Activated CD8-positive, alpha-beta memory T cell treated with anti-CD3 and anti-CD28 coated beads, Interleukin-2, amount 50 U/mL, for 24 hours (primary cell): ENCODE data around the gene SUCNR1.
"Not testable (repeated sequence)": the region's sequence is repeated elsewhere in the genome, so short reads cannot be mapped to it uniquely, and the experiment has no call there.

ENCODE experiments used
- DNase-seq: peaks from one replicate; pipeline ENCODE4 v3.0.0-alpha.2; 2020; ENCODE audit errors: extremely low read depth

Gene SUCNR1

GRCh38 chr3:151900884-151901643 is 27.6 kb downstream of the SUCNR1 start:
- DNase-seq: no peak

GRCh38 chr3:151901644-151902285 is 28.3 kb downstream of the SUCNR1 start:
- DNase-seq: no peak

GRCh38 chr3:151903501-151903991 is 30.1 kb downstream of the SUCNR1 start:
- DNase-seq: no peak

- no peak for DNase-seq
Measured at GRCh38 chr3:151905647-151906046, 32.2 kb downstream of the SUCNR1 start.

GRCh38 chr3:151906751-151907150 is 33.3 kb downstream of the SUCNR1 start:
- no peak for DNase-seq

DNA sequence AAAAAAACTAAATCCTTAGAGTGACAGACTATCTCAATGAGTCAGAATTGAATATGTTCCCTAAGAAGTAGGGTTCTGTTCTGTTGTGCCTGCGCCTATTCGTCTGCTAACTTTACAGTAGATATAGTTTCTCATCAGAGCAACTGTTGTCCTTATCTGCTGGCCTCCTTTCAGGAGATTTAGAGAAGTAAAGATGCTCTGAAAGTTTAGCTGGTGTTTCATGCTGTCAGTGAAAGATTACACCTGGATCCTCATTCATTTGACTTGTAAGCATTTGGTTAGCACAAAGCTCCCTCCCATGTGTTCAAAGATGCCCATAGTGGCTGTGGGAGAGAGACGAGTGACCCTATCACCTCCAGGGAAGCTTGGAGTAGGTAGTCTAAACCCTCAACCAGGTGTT is 35.0 kb downstream of the SUCNR1 start:
- DNase-seq: no peak

DNA sequence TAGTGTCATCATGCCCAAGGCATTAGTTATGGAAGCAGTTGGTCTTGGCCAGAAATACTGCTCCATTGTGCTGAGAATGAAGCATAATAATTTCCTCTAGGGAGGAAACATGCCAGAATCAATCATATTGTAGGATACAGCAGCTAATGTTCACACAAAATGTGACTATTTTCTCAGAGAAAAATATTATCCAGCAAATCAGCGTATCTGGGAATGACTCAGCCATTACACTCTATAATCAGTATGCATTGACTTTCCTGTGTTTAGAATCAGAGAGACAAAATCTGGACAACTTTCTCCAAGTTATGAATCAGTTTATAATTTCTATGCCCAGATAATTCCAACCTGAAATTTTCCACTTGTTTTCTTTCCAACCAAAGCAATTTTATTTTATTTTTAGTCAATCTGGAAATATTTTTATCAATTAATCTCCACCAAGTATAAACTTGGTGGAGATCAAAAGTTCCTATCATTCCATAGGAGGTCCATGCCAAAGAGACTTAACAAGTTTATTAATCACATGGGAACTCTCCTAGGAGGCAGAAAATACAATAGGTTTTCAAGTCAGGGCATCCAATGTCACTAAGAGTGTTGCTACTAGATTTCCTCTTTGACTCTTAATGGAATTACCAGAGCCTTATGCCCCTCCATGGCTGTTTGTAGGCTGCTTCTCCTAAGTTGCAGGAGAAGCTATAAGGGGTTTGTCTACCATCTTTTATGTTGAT is 36.4 kb downstream of the SUCNR1 start:
- DNase-seq: no peak

DNA sequence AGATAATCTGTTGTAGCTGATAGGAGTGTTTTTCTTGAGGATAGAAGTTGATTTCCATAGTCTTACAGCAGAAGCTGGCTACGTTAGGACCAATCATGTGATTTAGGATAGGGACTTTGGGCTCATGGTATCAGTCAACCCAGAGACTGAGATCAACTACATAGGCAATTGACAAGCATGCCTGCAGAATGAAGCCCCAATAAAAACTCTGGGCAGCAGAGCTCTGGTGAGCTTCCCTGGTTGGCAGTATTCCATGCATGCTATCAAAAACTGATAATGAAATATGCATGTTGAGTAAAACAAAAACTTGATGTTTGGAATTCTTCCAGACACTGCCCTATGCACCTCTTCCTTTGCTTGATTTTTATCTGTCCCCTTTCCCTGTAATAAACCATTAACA is 38.0 kb downstream of the SUCNR1 start:
- no peak for DNase-seq

DNA sequence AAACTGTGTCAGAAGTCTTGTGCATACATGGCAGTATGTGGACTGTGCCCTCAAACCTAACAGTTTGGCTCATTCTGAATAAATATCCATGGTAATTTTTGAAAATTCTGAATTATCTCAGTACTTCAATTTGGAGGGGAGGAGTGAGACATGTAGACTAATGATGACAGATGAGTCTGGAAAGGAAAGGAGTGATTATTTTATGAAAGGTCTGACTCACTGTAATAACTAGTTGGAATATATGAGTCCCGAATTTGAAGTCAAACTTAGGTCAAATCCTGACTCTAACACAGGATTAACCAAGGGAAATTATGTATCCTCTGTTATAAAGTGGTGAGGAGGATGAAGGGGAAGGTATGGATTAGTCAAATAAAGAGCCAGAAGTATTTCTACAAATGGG is 38.6 kb downstream of the SUCNR1 start:
- DNase-seq: no peak

- no peak for DNase-seq
Measured at GRCh38 chr3:151916781-151917180, 43.3 kb downstream of the SUCNR1 start.

- no peak for DNase-seq
Measured at GRCh38 chr3:151918253-151919029, 45.0 kb downstream of the SUCNR1 start.

GRCh38 chr3:151919030-151919328 is 45.5 kb downstream of the SUCNR1 start:
- no peak for DNase-seq

DNA sequence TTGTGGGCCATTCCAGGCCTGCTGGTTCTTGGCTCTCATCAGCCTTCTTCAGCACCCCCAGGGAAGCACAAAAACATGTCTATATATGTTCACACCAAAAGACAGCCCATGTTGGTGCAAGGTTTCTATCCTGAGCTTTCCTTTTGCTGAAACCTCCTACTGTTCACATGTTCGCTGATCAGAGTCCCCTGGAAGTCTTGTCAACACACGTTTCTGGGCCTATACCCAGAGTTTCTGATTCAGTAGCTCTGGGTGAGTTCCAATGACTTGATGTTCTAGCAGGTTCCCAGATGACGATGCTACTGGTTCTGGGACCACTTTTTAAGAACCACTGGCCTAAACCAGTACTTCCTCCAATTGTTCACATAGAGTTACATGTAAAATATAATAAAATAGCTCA is 46.0 kb downstream of the SUCNR1 start:
- no peak for DNase-seq

- DNase-seq: no peak
Measured at GRCh38 chr3:151923901-151924300, 50.5 kb downstream of the SUCNR1 start.

DNA sequence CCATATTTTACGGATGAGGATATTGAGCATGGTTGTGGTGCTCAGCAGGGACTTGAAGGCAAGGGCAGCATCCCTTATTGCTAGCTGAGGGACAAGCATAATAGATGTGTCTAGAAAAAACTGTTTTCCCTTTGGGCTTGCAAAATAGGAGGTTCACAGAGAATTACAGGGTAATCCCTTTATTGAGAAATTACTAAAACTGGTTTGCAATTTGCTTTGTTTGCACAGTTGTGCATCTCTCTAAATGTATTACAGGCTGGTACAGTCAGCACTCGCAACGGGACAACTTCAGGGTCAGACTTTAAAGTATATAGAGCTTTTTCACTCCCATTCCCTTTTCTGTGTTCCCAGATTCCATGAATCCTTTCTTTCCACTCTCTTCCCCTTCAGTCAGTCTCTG is 51.3 kb downstream of the SUCNR1 start:
- DNase-seq: no peak

DNA sequence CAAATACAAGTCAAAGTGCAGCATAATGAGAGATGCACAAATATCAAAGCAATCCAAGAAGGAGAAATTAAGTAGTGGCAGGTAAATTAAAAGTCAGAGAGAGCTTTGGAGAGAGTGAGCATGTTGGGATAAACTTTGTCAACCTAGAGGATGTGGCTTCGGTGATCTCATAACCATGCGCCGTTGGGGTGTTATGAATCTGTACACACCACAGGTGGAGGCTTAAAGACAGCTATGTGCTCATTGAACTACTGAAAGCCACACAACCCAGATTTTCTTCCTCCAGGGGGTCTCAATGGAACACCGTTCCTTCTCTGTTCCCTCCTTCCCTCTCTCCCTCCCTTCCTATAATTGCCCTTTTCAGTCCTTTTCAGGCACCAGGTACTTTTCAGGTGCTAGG is 52.0 kb downstream of the SUCNR1 start:
- DNase-seq: no peak

DNA sequence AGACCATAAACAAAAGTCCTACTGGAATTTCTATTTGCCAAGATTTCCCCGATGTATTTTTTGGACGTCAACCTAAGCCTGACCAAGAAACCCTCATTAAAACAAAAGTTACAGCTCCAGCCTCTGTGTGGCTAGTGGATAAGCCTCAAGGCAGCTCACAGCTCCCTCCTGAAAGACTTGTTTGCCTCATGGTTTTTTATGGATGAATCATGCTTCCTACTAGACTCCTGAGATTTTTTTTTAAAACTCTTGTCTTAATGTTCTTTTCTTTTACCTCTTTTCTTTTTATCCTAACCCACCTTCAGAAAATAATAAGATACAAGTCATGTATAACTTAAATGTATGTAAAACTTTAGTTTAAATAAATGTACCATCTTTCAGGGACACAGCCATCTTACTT is 52.4 kb downstream of the SUCNR1 start:
- DNase-seq: no peak

- DNase-seq: no peak
Measured at GRCh38 chr3:151926956-151927355, 53.5 kb downstream of the SUCNR1 start.

GRCh38 chr3:151927915-151928525 is 54.6 kb downstream of the SUCNR1 start:
- DNase-seq: not testable (repeated sequence)

DNA sequence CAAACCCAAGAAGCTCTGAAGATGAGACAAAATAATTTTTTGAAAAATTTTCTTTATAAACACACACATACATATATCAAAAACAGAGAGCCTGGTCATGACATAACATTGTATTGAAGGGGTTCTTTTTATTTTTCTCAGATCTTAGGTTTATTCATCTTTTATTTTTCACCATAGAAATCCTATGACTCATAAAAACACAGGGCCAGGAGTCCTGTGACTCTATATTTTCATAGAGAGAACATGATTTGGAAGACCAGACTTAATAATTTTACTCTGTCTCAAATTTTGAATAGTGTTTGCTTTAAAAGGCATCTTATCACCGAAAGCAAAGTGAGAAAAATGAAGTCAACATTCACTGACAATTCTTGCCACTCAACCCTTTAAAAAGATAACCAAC is 57.7 kb downstream of the SUCNR1 start:
- DNase-seq: no peak

DNA sequence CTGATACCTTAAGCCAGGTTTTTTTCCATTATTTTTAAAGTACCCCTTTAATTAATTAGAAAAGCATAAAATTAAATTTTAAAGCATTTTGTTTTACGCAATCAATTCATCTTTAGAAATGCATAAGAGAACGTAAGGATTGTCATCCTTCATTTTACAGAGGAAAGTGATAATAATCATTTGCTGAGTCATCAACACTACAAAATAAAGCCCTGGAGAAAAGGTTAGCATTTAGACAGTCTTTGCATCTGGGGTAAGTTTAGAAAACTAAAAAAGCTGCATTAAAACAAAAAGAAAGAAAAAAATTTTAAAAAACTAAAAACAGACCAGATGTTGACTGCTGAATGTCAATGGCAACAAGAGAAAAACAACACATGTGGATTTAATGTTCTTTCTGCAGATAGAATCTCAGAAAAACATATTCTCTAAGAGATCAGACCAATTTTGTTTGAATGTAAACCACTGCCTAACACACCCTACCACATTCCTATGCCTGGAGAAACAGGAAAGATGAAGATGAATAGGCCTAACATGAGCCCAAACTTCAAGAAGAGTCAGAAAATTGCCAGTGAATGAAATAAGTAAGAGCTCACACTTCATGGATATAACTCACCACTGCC is 59.9 kb downstream of the SUCNR1 start:
- no peak for DNase-seq
